NCI-H187 (cell line): Measurements from ENCODE around the gene CPHXL2.

Experiments used
- DNase-seq, 2 experiments: peaks; one replicate each; lab custom pipeline; 2025; lab: John Stamatoyannopoulos, UW

The CPHXL2 gene

GRCh38 chr16:75676909-75677308 lies at the start of gene CPHXL2:
TSS of gene CPHXL2 (minus strand) at chr16:75677009. CDS start at chr16:75676999, 10 bp downstream.
- no peak for DNase-seq

DNA sequence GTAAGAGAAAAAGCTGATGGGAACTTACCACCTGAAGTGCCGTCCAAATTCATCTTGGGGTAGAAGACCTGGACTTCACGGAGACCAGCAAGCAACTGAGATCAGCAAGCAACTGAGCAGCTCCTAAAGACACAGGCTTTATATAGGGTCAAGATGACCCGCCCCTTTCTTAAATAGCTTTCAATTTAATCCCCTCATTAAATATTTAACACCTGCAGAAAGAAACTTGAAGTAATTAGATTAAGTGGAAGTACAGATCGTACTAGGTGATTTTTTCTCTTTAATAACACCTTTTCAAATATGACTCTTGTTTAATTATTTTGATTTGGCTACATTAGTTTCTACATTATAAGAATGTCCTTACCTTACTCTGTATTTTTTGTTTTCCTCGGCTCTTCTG lies 49.6 kb upstream of the CPHXL2 start, which contains the start of gene CPHXL:
CPHXL (minus strand) TSS at position 101 of the 400 bp plus-strand sequence; CDS start at position 53, 48 bp downstream.
- DNase-seq = no peak

DNA sequence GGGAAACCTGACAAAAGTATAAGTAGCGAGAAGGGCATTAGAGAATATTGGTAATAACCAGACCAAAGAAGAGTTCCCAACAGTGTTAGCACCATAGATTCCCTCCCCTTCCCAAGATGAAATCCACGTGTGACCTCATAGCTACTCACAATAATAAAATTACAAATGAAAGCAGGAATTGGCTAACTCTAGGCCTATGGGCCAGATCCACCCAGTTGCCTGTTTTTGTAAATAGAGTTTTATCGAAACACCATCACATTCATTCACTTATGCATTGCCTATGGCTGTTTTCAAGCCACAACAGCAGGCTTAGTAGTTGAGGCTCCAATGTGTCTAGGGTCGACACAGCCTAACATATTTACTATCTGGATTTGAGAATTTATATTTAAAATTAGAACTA lies 41.6 kb upstream of the CPHXL2 start:
- no peak for DNase-seq

DNA sequence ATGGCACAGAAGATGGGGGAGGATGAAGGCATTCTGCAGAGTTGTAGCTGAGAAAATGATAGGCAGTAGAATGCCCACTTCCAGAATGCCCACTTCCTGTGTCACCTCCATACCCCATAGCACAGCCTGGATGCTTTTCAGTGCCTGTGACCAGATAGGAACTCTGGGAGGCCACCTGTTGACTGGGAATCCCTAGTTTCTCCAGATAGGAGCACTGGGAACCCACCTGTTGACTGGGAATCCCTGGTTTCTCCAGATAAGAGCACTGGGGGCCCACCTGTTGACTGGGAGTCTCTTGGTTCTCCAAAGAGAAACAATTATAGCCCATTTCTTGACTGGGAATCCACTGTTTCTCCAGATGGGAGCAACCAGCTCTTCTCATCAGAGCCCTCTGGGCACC lies 37.9 kb upstream of the CPHXL2 start:
- DNase-seq = no peak

- no peak for DNase-seq
Measured at GRCh38 chr16:75710344-75710743, 33.5 kb upstream of the CPHXL2 start.

- DNase-seq = no peak
Measured at GRCh38 chr16:75703306-75703705, 26.5 kb upstream of the CPHXL2 start.

DNA sequence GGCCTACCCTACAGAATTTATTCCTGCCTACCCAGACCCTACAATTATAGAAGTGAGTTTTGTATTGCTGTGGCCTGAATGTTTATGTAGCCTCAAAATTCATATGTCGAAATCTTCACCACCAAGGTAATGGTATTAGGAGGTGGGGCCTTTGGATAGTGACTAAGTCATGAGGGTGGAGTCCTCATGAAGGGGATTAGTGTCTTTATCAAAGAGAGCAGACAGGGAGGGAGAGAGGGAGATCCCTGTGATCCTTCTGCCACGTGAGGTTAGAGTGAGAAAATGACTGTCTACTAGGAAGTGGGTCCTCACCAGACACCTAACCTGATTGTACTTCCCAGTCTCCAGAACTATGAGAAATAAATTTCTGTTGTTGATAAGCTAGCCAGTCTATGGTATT lies 25.4 kb upstream of the CPHXL2 start:
- no peak for DNase-seq

DNA sequence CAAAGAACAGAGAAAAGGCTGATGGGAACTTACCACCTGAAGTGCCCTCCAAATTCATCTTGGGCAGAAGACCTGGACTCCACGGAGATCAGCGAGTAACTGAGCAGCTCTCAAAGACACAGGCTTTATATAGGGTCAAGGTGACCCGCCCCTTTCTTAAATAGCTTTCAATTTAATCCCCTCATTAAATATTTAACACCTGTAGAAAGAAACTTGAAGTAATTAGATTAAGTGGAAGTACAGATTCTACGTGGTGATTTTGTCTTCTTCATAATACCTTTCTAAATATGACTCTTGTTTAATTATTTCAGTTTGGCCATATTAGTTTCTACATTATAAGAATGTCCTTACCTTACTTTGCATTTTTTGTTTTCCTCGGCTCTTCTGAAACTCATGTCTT lies 24.6 kb upstream of the CPHXL2 start, which contains the start of gene DUXB:
DUXB (minus strand) TSS at position 101 of the 400 bp plus-strand sequence; CDS start at position 58, 43 bp downstream.
- DNase-seq = no peak

DNA sequence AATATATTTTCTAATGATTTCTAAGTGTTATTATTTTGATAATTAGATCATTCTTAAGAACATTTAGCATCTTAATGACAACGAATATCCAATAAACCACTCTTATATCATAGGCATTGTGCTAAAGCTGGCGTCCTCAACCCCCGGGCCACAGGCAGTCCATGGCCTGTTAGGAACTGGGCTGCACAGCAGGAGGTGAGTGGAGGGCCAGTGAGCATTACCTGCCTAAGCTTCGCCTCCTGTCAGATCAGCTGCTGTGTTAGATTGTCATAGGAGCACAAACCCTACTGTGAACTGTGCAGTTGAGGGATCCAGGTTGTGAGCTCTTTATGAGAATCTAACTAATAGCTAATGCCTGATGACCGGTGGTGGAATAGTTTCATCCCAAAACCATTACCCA lies 20.8 kb upstream of the CPHXL2 start:
- DNase-seq = no peak

- no peak for DNase-seq
Measured at GRCh38 chr16:75695708-75696107, 18.9 kb upstream of the CPHXL2 start.

DNA sequence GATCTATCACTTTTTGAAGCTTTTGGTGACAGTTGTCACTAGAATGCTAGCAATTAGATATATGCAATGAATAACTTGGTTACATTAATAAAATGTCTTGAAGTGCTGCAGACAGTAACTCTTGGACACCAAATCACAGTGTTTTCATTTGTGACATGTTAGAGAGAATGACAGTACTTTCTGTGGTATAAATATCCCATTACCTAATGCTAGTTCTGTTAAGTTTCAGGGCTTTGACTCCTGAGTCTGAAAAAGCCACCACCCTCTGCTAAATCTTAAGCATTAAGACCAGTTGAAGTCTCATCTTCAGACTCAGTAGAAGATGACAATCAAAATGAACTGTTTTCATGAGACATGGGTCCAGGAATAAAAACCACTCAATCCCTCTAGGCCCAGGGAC lies 10.6 kb upstream of the CPHXL2 start:
- no peak for DNase-seq

DNA sequence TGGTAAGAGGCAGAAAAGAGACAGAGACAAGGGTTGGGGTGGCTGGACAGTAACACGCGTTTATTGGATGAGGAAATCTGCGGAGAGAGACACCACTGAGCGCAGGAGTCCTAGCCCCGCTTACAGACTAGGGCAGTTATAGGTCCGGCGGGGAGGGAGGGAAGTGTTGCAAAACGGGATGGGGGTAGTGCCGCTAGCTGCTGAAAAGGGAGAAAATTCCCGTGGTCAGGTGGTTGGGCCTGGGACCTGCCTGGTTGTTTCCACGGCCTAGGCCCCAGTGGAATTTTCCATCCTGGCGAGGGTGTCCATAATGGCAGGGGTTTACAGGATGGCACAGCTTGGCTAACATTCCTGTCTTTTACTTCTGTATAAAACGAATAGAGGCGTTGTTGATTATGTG lies 5.5 kb upstream of the CPHXL2 start:
- no peak for DNase-seq

- DNase-seq = no peak
Measured at GRCh38 chr16:75679366-75679765, 2.6 kb upstream of the CPHXL2 start.

DNA sequence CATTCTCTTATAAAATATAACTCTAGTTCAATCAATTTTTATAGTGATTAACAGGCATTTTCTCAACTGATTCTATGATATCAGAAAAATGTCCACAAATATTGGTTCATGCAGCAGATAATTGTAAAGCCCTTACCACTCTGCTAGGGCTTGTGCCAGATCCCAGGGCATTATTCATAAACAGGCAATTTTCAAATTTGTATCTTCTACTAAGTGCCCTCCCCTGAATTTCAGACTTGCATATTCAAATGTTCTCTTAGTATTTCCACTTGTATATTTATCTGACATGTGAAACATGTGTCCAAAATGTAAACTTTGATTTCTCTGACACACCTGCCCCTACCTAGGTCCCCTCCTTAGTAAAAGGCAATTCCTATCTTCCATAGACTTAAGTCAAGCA lies 9.3 kb downstream of the CPHXL2 start:
- no peak for DNase-seq

DNA sequence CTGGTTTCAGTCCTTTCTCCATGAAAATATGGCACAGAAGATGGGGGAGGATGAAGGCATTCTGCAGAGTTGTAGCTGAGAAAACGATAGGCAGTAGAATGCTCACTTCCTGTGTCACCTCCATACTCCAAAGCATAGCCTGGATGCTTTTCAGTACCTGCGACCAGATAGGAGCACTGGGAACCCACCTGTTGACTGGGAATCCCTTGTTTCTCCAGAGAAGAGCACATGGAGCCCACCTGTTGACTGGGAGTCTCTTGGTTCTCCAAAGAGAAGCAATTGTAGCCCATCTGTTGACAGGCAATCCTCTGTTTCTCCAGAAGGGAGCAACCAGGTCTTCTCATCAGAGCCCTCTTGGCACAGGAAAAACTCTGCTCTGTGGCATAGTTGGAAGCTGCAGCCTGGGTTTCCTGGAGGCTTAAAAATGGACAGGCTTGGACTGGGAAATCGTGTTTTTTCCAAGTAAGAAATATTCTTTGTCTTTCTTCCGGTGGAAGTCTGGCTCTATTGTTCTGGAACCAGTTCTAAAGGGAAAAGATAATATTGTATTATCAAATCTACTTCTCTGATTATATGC lies 16.0 kb downstream of the CPHXL2 start:
- DNase-seq = no peak

GRCh38 chr16:75660321-75660720 lies 16.5 kb downstream of the CPHXL2 start:
- DNase-seq = no peak

DNA sequence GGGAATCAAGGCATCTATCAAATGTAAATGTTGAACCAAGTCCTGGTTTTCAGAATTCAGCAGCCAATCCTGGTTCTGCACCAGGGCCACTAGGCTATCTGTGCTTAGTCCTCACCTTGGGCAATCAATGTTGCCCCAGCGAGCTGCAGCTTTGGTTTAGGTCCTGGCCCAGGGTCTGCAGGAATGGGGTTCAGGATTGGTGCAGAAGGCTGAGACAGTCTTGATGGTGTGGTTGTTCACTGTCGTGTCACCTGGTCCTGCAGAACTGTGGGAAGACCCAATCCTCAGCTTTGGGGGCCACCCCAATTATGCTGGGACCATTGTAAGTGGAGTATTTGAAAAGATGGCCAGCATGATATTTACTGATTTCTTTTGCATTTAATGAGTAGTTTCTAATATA lies 18.6 kb downstream of the CPHXL2 start:
- no peak for DNase-seq

GRCh38 chr16:75653922-75654321 lies 22.9 kb downstream of the CPHXL2 start:
- DNase-seq = no peak

- DNase-seq = peak; percentile 12 to 23
Measured at GRCh38 chr16:75648265-75649076, 28.3 kb downstream of the CPHXL2 start.

DNA sequence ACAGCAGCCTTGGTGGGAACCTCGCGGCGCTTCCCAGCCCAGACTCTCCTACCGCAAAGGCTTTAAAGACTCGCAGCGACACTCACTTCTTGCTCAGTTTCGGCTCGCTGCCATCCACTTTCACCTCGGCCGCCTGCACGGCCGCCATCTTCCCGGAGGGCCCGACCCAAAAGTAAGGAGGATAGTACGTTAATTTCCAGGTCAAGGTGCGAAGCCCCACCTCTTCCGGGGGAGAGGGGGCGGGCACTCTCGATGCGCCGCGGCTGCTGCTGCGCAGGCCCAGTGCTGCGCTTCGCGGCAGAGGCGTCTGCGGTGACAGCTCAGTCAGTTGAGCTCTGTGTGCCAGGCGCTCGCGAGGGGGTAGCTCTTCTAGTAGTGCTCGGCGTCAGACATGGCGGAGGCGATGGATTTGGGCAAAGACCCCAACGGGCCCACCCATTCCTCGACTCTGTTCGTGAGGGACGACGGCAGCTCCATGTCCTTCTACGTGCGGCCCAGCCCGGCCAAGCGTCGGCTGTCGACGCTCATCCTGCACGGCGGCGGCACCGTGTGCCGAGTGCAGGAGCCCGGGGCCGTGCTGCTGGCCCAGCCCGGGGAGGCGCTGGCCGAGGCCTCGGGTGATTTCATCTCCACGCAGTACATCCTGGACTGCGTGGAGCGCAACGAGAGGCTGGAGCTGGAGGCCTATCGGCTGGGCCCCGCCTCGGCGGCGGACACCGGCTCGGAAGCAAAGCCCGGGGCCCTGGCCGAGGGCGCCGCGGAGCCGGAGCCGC lies 29.1 kb downstream of the CPHXL2 start, which contains the start of the genes KARS1 and TERF2IP:
KARS1 (minus strand) TSS at position 174 of the 773 bp plus-strand sequence; CDS start at position 148, 26 bp downstream.
TERF2IP (plus strand) TSS at position 282 of the 773 bp plus-strand sequence; CDS start at position 392, 110 bp downstream.
- DNase-seq = peak; percentile 58 to 71

DNA sequence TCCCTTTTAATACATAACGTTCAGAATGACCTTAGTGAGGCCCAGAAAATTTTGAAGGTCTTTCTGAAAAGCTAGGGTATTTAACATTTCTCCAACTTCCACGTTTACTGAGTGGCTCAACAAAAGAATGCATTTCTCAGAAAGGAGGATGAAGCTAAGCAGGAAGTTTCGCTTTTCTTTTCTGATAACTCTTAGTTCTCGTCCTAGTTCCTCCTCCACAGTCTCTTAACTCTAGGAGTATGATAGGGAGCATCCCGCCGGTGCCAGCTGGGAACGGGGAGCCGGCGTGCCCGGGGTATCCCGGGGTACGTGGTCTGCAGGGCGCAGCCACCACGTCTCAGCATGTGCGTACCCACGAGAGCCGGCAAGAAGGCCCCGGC lies 29.7 kb downstream of the CPHXL2 start:
- no peak for DNase-seq

GRCh38 chr16:75644240-75645012 lies 32.4 kb downstream of the CPHXL2 start:
- no peak for DNase-seq
